GM21619 (cell line): ENCODE data around the gene ASCL5.

Experiments used
- ATAC-seq: cut with Tn5 transposase; IDR thresholded peaks from one replicate; pipeline ENCODE4 v1.9.1; 2021; ENCODE audit not compliant: unreplicated experiment

Gene ASCL5

GRCh38 chr1:201153474-201154388 is 26.7 kb upstream of the ASCL5 start:
- peak; percentile 72 for ATAC-seq

- ATAC-seq: no peak
Measured at GRCh38 chr1:201149400-201149799, 22.4 kb upstream of the ASCL5 start.

- no peak for ATAC-seq
Measured at GRCh38 chr1:201147396-201148015, 20.5 kb upstream of the ASCL5 start.

GRCh38 chr1:201146626-201147390 is 19.8 kb upstream of the ASCL5 start:
- no peak for ATAC-seq

GRCh38 chr1:201145816-201146215 is 18.8 kb upstream of the ASCL5 start:
- ATAC-seq: no peak

GRCh38 chr1:201145132-201145531 is 18.1 kb upstream of the ASCL5 start:
- ATAC-seq: no peak

GRCh38 chr1:201144701-201145100 is 17.7 kb upstream of the ASCL5 start:
- ATAC-seq: no peak

GRCh38 chr1:201143726-201144635 is 17.0 kb upstream of the ASCL5 start:
- no peak for ATAC-seq

- no peak for ATAC-seq
Measured at GRCh38 chr1:201142849-201143725, 16.1 kb upstream of the ASCL5 start.

GRCh38 chr1:201142011-201142848 is 15.2 kb upstream of the ASCL5 start:
- ATAC-seq: no peak

GRCh38 chr1:201141418-201141817 is 14.4 kb upstream of the ASCL5 start:
- no peak for ATAC-seq

GRCh38 chr1:201140941-201141260 is 13.9 kb upstream of the ASCL5 start:
- ATAC-seq: no peak

- no peak for ATAC-seq
Measured at GRCh38 chr1:201140235-201140940, 13.4 kb upstream of the ASCL5 start.

GRCh38 chr1:201139756-201140155 is 12.8 kb upstream of the ASCL5 start:
- ATAC-seq: no peak

GRCh38 chr1:201139306-201139705 is 12.3 kb upstream of the ASCL5 start:
- no peak for ATAC-seq

- no peak for ATAC-seq
Measured at GRCh38 chr1:201138311-201138840, 11.4 kb upstream of the ASCL5 start.

GRCh38 chr1:201137579-201138310 is 10.8 kb upstream of the ASCL5 start:
- no peak for ATAC-seq
